GM18499 (cell line): ENCODE results near the gene MARK3.
"Not testable (repeated sequence)": the region's sequence is repeated elsewhere in the genome, so short reads cannot be mapped to it uniquely, and the experiment has no call there.

Experiments used
- ATAC-seq: cut with Tn5 transposase; IDR thresholded peaks from one replicate; pipeline ENCODE4 v1.9.1; 2021; ENCODE audit warnings: moderate number of reproducible peaks; ENCODE audit not compliant: insufficient read depth, unreplicated experiment

Gene MARK3

GRCh38 chr14:103385152-103385928 lies at the start of gene MARK3:
MARK3 (plus strand) TSS chr14:103385415; CDS start chr14:103386030, 615 bp downstream.
- peak; percentile 63 for ATAC-seq

- no peak for ATAC-seq
These were observed 49.0 kb upstream of the MARK3 start for GRCh38 chr14:103336191-103336590.

GRCh38 chr14:103337794-103338193 lies 47.4 kb upstream of the MARK3 start:
- no peak for ATAC-seq

GRCh38 chr14:103339561-103339960 lies 45.7 kb upstream of the MARK3 start:
- ATAC-seq, result no peak

GRCh38 chr14:103340480-103341212 lies 44.6 kb upstream of the MARK3 start:
- no peak for ATAC-seq

GRCh38 chr14:103341250-103342129 lies 43.7 kb upstream of the MARK3 start:
- no peak for ATAC-seq

- ATAC-seq, result no peak
These were observed 41.9 kb upstream of the MARK3 start for GRCh38 chr14:103343164-103343879.

GRCh38 chr14:103343905-103344797 lies 41.1 kb upstream of the MARK3 start:
- ATAC-seq, result no peak

GRCh38 chr14:103346286-103346685 lies 38.9 kb upstream of the MARK3 start:
- no peak for ATAC-seq

GRCh38 chr14:103347091-103347815 lies 38.0 kb upstream of the MARK3 start:
- no peak for ATAC-seq

GRCh38 chr14:103348154-103348553 lies 37.1 kb upstream of the MARK3 start:
- no peak for ATAC-seq

GRCh38 chr14:103349982-103350381 lies 35.2 kb upstream of the MARK3 start:
- ATAC-seq, result no peak

GRCh38 chr14:103353362-103353761 lies 31.9 kb upstream of the MARK3 start:
- no peak for ATAC-seq

GRCh38 chr14:103354141-103354540 lies 31.1 kb upstream of the MARK3 start:
- ATAC-seq, result no peak

GRCh38 chr14:103356024-103356682 lies 29.1 kb upstream of the MARK3 start:
- ATAC-seq, result no peak

- not testable (repeated sequence) for ATAC-seq
These were observed 27.7 kb upstream of the MARK3 start for GRCh38 chr14:103357552-103357951.

GRCh38 chr14:103360548-103360947 lies 24.7 kb upstream of the MARK3 start:
- ATAC-seq, result no peak

- no peak for ATAC-seq
These were observed 23.3 kb upstream of the MARK3 start for GRCh38 chr14:103361867-103362266.
